MM.1S (cell line): Measurements from ENCODE around the gene CHN2.

Experiments
- DNase-seq: peaks from one replicate; pipeline ENCODE4 v3.0.0-alpha.2; 2015
- H2AFZ ChIP-seq: fragments of 300-600 bp; sonication (generic); 2 replicates; pipeline ENCODE4 v1.6.0; 2016; ENCODE audit warnings: antibody characterized with exemption, low read length
- H3F3A ChIP-seq: fragments of 300-600 bp; sonication (generic); 2 replicates; pipeline ENCODE4 v1.6.1; 2016; ENCODE audit warnings: mild to moderate bottlenecking, antibody characterized with exemption, low read length, moderate library complexity, mixed read lengths; ENCODE audit not compliant: insufficient read depth
- H3K27ac ChIP-seq: fragments of 300-600 bp; sonication (generic); 2 replicates; pipeline ENCODE4 v1.5.1; 2016; ENCODE audit warnings: mild to moderate bottlenecking, low read length
- H3K27me3 ChIP-seq: fragments of 300-600 bp; sonication (generic); replicated peaks from 2 replicates; pipeline ENCODE4 v1.6.0; 2016; ENCODE audit warnings: low read length; ENCODE audit not compliant: insufficient read depth
- H3K36me3 ChIP-seq: fragments of 300-600 bp; sonication (generic); replicated peaks from 2 replicates; pipeline ENCODE4 v1.6.1; 2016; ENCODE audit warnings: mild to moderate bottlenecking, low read length, mixed read lengths; ENCODE audit not compliant: insufficient read depth
- H3K4me1 ChIP-seq: fragments of 300-600 bp; sonication (generic); 2 replicates; pipeline ENCODE4 v1.6.1; 2016; ENCODE audit warnings: low read length, mixed read lengths
- H3K4me2 ChIP-seq: fragments of 300-600 bp; sonication (generic); 2 replicates; pipeline ENCODE4 v1.6.0; 2016; ENCODE audit warnings: low read depth, low read length
- H3K4me3 ChIP-seq: fragments of 300-600 bp; sonication (generic); 2 replicates; pipeline ENCODE4 v1.5.1; 2016; ENCODE audit warnings: low read length, mixed read lengths
- H3K79me2 ChIP-seq: fragments of 300-600 bp; sonication (generic); 2 replicates; pipeline ENCODE4 v1.6.1; 2016; ENCODE audit warnings: mixed run types, low read length, mixed read lengths
- H3K9ac ChIP-seq: fragments of 300-600 bp; sonication (generic); 2 replicates; pipeline ENCODE4 v1.6.1; 2016; ENCODE audit warnings: low read length, mixed read lengths
- H3K9me2 ChIP-seq: fragments of 300-600 bp; sonication (generic); replicated peaks from 2 replicates; pipeline ENCODE4 v1.6.1; 2016; ENCODE audit warnings: mild to moderate bottlenecking, low read length, mixed read lengths; ENCODE audit not compliant: insufficient read depth
- H3K9me3 ChIP-seq: fragments of 300-600 bp; sonication (generic); replicated peaks from 2 replicates; pipeline ENCODE4 v1.6.1; 2016; ENCODE audit warnings: mild to moderate bottlenecking, low read length, mixed read lengths; ENCODE audit not compliant: insufficient read depth
- H4K20me1 ChIP-seq: fragments of 300-600 bp; sonication (generic); 2 replicates; pipeline ENCODE4 v1.6.1; 2016; ENCODE audit warnings: mild to moderate bottlenecking, low read length, moderate library complexity, mixed read lengths; ENCODE audit not compliant: insufficient read depth
- EZH2 ChIP-seq: fragments of 300-600 bp; sonication (generic); optimal IDR thresholded peaks from 2 replicates; pipeline ENCODE3; 2017; ENCODE audit warnings: low read depth, mild to moderate bottlenecking, antibody characterized with exemption, low read length, mixed read lengths
- EZH2phosphoT487 ChIP-seq: fragments of 300-600 bp; sonication (generic); IDR thresholded peaks from 2 replicates; pipeline ENCODE4 v1.6.1; 2018; ENCODE audit warnings: antibody characterized with exemption, low read length
- TF ChIP-seq, protein P1 (sequence below): fragments of 300-600 bp; sonication (generic); IDR thresholded peaks from 2 replicates; pipeline ENCODE4 v1.5.1; 2016; ENCODE audit warnings: antibody characterized with exemption, low read length, mixed read lengths

CHN2 gene

GRCh38 chr7:29344334-29344978 lies 149.9 kb downstream of the CHN2 start:
- Histone ChIP-seq H3K27ac (no peak overlapping the region), H3K36me3 (no peaks in the 10 kb centered on the region), H3K9me2 (no peaks in the 10 kb centered on the region), H3K9me3 (no peaks in the 10 kb centered on the region), H3K4me1 (no peaks in the 10 kb centered on the region), H3K9ac (no peak overlapping the region), H2AFZ (no peak overlapping the region), H3K79me2 (no peaks in the 10 kb centered on the region), H3K4me2 (no peak overlapping the region), H3F3A (no peaks in the 10 kb centered on the region), H3K27me3 (no peaks in the 10 kb centered on the region), H3K4me3 (no peak overlapping the region), H4K20me1 (no peaks in the 10 kb centered on the region)
- TF ChIP-seq EZH2, result no peak
- TF ChIP-seq, protein P1, sequence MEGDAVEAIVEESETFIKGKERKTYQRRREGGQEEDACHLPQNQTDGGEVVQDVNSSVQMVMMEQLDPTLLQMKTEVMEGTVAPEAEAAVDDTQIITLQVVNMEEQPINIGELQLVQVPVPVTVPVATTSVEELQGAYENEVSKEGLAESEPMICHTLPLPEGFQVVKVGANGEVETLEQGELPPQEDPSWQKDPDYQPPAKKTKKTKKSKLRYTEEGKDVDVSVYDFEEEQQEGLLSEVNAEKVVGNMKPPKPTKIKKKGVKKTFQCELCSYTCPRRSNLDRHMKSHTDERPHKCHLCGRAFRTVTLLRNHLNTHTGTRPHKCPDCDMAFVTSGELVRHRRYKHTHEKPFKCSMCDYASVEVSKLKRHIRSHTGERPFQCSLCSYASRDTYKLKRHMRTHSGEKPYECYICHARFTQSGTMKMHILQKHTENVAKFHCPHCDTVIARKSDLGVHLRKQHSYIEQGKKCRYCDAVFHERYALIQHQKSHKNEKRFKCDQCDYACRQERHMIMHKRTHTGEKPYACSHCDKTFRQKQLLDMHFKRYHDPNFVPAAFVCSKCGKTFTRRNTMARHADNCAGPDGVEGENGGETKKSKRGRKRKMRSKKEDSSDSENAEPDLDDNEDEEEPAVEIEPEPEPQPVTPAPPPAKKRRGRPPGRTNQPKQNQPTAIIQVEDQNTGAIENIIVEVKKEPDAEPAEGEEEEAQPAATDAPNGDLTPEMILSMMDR, result no peak
- DNase-seq, result no peak

GRCh38 chr7:29345590-29345989 lies 151.0 kb downstream of the CHN2 start:
- peak; percentile 16 for DNase-seq
- Histone ChIP-seq H3K9ac (no peak overlapping the region), H3K27ac (no peak overlapping the region)

GRCh38 chr7:29346231-29346978 lies 151.8 kb downstream of the CHN2 start:
- H3K4me3 ChIP-seq, result no peak overlapping the region
- no peaks in the 10 kb centered on the region for H3K4me1 ChIP-seq
- H4K20me1 ChIP-seq, result no peaks in the 10 kb centered on the region
- H3K9me2 ChIP-seq, result no peaks in the 10 kb centered on the region
- no peaks in the 10 kb centered on the region for H3K79me2 ChIP-seq
- DNase-seq, result no peak
- H3K9ac ChIP-seq, result no peak overlapping the region
- no peak overlapping the region for H3K27ac ChIP-seq
- no peaks in the 10 kb centered on the region for H3F3A ChIP-seq
- H3K4me2 ChIP-seq, result no peak overlapping the region
- TF ChIP-seq, protein P1, result no peak
- TF ChIP-seq EZH2phosphoT487, result no peak
- TF ChIP-seq EZH2, result no peak
- H2AFZ ChIP-seq, result no peak overlapping the region
- no peaks in the 10 kb centered on the region for H3K9me3 ChIP-seq
- H3K36me3 ChIP-seq, result no peaks in the 10 kb centered on the region
- H3K27me3 ChIP-seq, result no peaks in the 10 kb centered on the region

More at GRCh38 chr7:29345590-29345989, 151.0 kb downstream of the CHN2 start:
- Histone ChIP-seq H3K36me3 (no peaks in the 10 kb centered on the region), H3K4me3 (no peak overlapping the region), H2AFZ (no peak overlapping the region), H3F3A (no peaks in the 10 kb centered on the region), H3K4me2 (no peak overlapping the region), H3K4me1 (no peaks in the 10 kb centered on the region), H3K79me2 (no peaks in the 10 kb centered on the region), H4K20me1 (no peaks in the 10 kb centered on the region), H3K9me2 (no peaks in the 10 kb centered on the region), H3K9me3 (no peaks in the 10 kb centered on the region), H3K27me3 (no peaks in the 10 kb centered on the region)
- TF ChIP-seq, protein P1, result peak; percentile 27
- no peak for TF ChIP-seq EZH2phosphoT487
